Skin of body (tissue), 2 donors: ENCODE data around the gene LGALS13. TPM values are rescaled to one million over a fixed set of nuclear protein-coding genes. Genes with fewer than 3 reads are reported as not detected.

ENCODE experiments used
- DNase-seq: peaks from one replicate; lab custom pipeline; 2025; lab: John Stamatoyannopoulos, UW
- total RNA-seq: library from RNA; depleted of rRNA; stranded (reverse); fragments of >200 nt; gene quantifications from one replicate; pipeline ENCODE4 v1.2.3, GENCODE V29; 2014

LGALS13 gene, protein sequence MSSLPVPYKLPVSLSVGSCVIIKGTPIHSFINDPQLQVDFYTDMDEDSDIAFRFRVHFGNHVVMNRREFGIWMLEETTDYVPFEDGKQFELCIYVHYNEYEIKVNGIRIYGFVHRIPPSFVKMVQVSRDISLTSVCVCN
- not detected for total RNA-seq

DNA sequence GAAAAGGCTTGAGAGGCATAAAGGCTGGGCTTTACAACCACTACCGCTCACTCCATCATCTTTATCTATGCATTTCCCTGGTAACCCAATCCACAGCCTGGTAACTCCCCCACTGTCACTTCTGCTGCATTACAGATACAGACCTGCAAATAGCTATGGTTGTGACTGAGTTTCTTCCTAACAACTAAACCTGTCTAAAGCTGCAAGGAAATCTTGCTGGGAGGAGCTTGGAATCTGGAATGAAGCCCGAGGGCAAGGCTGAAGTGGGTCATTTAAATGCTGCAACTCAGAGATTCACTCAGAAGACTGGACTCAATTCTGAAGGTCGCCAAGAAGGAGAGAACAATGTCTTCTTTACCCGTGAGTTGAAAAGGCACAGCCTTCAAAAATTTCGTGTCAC is at the start of gene LGALS13:
Gene LGALS13, plus strand, starts transcription at position 301 of the 400 bp plus-strand sequence. Its CDS starts 45 bp downstream, at position 346.
- DNase-seq, result no peak

DNA sequence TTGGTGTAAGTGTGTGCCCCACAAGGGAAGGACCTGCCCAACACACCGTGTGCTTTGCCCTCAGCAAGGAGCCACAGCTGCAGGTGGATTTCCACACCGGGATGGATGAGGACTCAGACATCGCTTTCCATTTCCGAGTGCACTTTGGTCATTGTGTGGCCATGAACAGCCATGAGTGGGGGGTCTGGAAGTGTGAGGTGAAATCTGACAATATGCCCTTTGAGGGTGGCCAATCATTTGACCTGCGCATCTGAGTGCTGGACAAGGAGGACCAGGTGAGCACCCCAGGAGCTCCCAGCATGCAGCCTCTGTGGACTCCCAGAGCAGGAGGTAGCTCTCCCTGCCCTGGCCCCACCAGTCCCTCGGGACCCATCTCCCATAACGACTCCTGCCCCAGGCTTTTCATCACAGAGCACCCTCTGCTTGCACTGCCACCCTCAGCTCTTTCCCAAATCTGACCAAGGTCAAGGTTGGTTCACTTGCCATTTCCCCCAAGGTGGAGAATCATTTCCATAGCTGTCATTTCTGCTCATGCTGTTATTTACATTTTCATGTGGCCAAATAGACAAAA is 49.2 kb upstream of the LGALS13 start:
- DNase-seq, result no peak

DNA sequence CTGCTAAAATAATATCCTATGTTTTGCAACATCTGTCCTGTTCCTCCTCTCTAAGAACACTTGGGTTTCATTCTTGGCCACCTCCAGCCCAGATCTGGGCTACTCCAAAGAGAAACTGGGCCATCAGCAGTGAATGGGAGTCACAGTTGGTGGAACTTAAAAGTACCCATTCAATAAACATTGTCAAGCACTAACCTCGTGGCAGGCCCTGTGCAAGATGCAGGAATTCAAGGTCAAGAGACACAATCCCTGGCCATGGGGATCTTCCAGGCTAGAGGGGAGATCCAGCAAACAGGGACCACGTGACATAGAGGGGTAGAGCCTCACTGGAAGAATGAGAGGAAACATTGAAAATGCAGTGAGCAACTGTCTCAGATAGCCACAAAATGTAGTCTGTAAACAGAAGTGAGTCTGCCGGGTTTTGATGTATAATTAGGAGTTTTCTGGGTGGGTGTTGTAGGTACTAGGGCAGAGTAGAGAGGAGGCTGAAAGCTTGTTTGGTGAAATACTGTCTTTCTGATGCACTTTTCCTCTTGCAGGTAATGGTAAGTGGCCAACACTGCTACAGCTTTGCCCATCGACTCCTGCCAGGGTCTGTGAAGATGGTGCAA is 47.5 kb upstream of the LGALS13 start:
- no peak for DNase-seq

DNA sequence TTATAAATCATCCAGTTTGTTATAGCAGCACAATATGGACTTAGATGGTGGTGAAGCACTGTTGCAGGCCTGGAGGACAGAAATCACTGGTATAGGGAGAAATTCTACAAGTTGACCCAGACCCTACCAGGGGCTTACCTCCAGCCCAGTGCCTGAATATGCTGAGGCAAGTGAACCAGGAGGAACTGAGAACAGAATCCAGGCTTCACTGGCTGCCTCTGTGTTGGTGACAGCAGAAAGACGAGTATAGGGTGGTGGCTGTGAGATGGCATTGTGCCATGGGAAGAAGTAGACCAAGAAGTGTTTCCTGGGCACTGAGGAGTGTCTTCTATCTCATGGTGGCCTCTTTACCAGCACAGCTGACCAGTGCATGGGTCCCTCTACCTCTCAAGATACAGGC is 46.4 kb upstream of the LGALS13 start:
- DNase-seq, result no peak

DNA sequence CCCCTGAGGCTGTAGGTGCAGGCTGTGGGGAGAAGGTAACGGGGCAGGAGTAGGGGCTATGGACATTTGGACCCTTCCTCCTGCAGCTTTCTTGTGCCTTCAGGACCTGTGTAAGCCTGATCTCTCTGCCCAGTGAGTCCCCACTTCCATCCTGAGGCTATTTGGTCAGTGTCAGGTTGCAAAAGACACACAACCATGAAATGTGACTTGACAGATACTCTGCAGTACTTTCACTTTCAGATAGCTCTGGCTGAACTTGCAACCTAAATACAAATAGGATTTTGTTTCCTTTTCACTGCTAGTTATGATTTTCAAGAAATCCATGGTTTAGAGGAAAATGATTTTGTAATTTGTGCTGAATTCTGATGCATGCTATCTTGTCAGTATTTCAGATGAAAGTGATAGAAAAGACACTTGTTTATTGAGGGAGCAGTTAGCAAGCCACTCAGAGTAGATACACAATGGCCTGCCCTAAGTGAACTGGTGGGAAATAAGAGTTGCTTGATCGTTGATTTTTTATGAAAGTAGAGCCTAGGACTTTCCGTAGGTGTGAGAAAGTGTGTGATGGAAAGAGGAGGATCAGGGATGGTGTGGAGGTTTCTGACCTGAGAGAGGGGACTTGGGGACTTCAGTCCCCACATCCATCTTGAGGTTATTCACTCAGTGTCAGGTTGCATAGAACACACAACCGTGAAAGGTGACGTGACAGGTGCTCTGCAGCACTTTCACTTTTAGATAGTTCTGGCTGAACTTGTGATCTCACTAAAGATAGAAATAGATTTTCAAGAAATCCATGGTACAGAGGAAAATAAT is 44.3 kb upstream of the LGALS13 start:
- no peak for DNase-seq

DNA sequence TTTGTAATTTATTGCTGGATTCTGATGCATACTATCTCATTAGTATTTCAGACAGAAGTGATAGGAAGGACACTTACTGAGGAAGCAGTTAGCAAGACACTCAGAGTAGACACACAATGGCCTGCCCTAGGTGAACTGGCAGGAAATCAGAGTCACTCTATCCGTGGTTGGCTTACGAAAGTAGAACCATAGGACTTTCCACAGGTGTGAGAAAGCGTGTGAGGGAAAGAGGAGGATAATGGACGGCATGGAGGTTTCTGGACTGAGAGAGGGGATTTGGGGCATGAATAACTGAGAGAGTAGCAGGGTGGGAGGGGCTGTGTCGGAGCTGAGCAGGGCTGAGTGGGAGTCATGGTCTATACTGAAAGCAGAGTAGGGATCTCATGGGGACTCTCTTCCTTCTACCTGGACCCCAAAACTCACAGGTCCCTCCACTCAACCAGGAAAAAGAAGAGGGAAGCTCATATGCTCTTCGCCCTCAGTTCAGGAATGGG is 43.7 kb upstream of the LGALS13 start:
- DNase-seq, result no peak

DNA sequence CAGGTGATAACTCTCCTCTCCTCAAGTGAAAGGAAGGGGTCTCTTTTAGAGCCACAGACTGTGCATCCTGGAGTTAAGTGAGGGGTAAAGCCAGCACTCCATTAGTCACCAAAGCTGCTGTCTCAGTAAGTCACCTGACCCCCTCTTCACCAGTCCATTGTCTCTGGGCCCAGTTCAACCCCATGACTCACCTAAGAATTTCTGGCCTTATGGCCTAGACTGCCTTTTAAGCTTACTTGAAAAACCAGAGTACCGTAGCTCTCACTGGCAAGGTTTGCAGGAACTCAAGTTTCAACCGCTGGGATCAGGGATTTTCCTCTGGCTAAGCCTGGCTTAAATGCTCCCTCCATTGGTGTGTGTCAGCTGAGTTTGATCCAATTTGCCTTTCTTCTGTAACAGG is 38.9 kb upstream of the LGALS13 start:
- DNase-seq, result no peak

DNA sequence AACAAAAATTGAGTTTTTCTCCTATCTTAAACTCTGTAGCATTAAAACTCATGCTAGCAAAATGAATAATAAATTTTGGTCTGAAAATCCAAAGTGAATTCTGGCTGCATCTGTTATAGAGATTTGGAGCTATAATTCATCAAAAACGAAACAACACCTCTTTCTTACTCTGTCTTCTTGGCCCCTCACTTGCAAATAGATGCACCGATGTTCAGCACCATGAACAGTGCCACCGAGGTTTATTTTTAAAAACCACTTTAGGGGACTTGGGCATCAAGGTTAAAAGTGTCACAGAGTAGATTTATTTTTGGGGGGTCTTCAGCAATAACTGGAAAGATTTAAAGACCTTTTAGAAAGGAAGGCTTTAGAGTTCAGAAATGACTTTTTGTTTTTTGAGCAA is 36.3 kb upstream of the LGALS13 start:
- DNase-seq, result no peak

DNA sequence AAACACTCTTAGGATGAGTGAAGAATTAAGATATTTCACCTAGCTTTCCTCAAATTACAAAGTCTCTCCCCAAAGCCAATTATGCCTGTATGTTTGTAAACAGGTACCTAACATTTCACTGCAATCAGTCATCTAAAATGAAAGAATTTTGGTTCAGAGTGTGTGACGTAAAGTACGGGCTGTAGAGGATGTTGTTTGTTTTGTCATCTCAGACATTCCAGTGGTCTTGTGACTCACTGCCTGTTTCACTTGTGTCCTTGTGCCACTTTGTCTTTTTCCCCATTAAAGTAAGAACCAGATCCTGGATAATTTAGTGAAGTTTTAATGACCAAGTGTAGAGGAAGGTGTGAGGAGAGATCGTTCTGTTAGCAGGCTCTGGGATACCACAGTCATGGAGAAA is 33.7 kb upstream of the LGALS13 start:
- DNase-seq, result no peak

DNA sequence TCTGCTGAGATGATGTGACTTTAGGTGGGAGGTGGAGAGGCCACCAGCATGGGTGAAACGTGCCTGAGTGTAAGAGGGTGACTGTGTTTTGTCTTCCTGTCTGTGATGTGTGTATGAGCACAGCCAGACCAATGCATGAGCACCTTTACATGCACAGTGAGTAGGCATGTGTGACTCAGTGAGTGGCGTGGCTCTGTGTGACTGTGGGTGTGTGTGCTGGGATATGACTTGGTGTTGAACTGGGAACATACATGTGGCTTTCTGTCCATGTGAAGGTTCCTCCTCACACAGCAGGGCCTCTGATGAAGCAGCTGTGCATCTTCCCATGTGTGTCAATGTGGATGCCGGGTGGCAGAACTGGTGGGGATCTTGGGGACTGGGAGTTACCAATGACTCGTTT is 19.9 kb upstream of the LGALS13 start:
- no peak for DNase-seq

DNA sequence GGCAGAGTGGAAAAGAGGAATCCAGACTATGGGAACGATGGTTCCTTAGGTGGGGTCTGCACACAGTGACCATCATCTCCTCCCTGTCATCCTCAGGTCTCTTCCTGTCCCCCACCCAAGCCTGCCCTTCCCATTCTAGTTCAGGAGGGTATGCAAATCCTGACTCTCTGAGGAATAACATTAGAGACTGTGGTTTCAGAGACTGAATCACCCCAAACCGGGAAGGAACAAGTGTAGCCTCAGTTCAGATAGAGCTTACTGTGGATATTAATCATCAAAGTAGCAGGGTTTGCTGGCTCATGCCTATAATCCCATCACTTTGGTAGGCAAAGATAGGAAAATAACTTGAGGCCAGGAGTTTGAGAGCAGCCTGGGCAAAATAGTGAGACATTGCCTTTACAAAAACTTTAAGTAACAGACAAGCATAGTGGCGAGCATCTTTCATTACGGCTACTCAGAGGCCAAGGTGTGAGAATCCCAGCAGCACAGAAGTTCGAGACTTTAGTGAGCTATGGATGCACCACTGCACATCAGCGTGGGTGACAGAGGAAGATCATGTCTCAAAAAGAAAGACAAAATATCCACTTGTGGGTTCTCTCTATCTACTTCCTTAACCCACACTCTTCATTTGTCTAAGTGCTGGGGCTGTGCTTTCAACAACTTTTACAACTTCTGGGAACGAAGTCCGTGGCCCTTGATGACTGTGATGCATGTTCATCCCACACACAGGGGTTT is 19.3 kb upstream of the LGALS13 start:
- no peak for DNase-seq

DNA sequence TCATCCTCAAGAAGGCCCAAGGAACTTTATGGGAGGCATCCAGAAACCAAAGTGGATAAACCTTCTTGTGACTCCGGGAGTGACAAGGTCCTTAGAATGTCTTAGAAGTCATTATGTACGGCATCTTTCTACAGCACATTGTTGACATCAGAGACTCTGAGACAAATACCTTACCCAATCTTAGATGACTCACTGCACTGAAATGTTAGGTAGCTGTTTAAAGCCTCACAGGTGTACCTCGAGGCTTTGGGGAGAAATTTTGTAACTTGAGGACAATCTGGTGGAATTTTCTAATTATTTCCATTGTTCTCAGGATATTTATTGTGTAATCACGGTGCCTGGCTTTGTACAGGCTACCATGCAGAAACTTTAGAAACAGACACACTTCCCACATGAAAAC is 14.8 kb upstream of the LGALS13 start:
- DNase-seq, result no peak

DNA sequence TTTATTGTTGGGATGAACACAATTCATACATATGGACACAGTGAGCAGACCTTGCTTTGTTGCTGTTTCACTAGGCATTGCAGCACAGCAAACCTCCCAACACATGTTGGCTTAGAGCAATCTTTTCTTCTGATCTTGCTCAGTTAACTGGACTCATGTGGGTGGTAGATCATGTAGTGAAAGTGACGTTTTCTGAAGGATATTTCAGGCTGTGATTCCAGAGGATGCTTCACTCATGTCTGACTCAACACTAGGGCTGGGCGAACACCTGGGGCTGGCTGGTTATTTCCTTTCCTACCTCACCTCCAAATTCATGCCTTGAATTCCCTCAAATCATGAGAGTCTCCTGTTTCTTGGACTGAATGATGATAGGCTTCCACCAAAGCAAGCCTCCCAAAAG is 14.3 kb upstream of the LGALS13 start:
- no peak for DNase-seq

DNA sequence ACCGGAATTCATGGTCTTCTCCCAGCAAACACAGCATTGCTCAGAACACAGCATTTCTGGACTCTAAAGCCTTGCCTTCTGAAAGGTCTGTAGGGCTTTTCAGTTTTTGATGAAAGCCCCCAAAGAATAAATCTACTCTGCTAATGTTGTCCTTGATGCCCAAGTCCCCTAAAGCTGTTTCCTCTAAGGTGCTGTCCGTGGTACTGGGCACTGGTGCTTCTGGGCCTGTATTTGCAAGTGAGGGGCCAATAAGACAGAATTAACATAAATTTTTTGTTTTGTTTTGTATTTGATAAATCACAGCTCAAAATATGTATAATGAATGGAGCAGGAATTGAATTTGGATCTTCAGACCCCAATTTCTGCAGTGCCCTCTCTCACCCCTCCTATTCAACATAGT is 12.1 kb upstream of the LGALS13 start:
- DNase-seq, result no peak

DNA sequence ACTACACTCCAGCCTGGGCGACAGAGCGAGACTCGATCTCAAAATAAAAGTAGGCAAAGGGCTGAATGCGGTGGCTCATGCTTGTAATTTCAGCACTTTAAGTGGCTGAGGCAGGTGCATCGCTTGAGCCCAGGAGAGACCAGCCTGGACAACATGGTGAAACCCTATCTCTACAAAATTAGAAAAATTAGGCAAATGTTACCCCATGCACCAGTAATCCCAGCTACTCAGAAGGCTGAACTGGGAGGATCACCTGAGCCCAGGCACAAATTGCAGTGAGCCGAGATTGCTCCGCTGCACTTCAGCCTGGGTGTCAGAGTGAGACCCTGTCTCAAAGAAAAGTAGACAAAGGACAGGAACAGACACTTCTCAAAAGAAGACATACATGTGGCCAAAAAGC is 9.9 kb upstream of the LGALS13 start:
- DNase-seq, result no peak

DNA sequence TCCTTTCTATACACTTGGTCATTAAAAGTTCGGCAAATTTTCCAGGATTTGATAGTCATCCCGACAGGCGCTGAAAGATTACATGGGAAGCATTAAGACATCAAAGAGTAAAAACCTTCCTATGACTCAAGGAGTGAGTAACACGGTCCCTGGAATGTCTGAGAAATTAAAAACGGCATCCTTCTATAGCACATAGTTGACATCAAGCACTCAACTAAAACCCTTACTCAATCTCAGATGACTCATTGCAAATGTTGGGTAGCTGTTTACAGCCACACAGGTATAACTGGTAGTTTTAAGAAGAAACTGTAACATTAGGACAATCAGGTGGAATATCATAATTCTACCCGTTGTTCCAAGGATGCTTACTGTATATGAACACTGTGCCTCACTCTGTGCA is 6.4 kb upstream of the LGALS13 start:
- DNase-seq, result no peak

DNA sequence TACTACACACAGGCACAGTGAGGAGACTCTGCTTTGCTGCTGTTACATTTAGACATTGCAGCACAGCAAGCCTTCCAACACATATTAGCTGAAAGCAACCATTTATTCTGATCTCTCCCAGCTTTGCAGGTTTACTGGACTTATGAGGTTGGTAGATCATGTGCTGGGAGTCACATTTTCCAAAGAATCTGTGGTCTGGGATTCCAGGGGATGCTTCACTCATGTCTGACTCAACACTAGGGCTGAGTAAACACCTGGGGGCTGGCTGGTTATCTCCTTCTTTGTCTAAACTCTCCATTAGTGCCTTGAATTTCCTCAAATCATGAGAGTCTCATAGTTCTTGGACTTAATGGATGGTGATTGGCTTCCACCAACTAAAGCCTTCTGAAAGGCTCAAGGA is 5.4 kb upstream of the LGALS13 start:
- no peak for DNase-seq

DNA sequence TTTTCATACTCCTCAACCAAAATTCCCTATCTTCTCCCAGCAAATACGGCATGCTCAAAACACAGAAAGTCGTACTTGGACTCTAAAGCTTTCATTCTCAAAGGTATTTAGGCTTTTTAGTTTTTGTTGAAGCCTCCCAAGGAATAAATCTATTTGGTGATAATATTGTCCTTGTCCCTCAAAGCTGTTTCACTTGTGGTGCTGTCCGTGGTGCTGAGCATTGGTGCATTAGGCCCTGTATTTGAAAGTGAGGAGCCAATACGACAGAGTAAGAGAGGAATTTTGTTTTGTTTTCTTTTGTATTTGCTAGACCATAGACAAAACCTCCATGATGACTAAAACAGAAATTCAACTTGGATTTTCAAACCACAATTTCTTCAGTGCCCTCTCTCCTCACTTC is 3.2 kb upstream of the LGALS13 start:
- no peak for DNase-seq

DNA sequence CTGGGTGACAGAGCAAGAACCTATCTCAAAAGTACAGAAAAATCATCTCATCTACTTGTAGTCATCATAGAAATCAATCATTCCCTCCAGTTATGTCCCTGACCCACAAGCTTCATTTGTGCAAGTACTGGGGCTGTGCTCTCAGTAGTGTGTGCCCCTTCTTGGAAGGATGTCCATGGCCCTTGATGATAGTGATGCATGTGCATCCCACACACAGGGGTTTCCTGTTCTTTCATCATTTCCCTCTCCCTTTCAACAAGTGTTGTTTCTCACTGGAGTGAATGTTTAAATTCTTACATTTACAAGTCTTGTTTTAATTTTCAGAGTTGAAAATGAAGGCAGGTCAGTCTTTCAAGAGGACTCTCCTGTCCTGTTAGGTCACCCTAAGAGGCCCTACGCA is 1.5 kb downstream of the LGALS13 start:
- DNase-seq, result no peak

DNA sequence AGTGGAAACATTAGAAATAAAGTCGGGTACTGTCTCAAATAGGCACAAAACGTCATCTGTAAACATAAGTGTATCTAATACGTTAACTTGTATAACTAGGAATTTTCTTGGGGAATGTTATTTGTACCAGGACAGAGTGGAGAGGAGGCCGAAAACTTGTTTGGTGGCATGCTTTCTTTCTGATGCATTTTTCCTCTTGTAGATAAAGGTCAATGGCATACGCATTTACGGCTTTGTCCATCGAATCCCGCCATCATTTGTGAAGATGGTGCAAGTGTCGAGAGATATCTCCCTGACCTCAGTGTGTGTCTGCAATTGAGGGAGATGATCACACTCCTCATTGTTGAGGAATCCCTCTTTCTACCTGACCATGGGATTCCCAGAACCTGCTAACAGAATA is 4.7 kb downstream of the LGALS13 start:
- no peak for DNase-seq

DNA sequence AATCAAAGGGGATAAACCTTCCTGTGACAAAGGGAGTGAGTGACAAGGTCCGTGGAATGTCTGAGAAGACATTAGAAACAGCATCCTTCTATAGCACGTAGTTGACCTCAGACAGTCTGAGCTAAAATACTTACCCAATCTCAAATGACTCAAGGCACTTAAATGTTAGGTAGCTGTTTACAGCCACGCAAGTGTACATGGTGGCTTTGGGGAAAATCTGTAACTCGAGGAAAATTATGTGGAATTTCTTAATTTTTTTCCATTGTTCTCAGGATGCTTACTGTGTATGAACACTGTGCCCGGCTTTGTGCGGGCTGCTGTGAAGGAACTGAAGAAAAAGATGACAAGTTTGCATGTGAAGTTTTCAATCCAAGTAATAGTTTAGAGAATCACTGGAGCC is 5.2 kb downstream of the LGALS13 start:
- no peak for DNase-seq

DNA sequence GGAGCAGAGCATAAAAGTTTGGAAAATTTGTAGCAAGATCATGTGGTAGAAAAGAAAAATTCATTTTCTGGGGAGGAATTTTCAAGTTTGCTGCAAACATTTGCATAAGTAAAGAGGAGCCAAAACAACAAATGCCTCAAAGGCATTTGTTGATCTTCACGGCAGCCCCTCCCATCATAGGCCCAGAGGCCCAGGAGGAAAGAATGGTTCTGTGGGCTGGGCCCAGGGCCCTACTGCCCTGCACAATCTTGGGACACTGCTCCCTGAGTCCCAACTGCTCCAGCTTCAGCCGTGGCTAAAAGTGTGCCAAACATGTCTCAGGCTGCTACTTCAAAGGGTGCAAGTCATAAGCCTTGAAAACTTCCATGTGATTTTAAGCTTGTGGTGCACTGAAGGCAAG is 11.3 kb downstream of the LGALS13 start:
- DNase-seq, result no peak
